Endothelial cell of umbilical vein (primary cell): ENCODE data around the gene PSMB4. TPM values are rescaled to one million over a fixed set of nuclear protein-coding genes. Genes with fewer than 3 reads are reported as not detected.

ENCODE experiments used
- BruUV-seq: library from RNA; stranded (reverse); fragments of 400-500 nt; replicated peaks from 2 replicates; lab custom pipeline; 2021; lab: Mats Ljungman, UMichigan
- CTCF ChIA-PET: fragments of 300-600, 350-600 bp; sonication (Branson Sonifier 250); formaldehyde crosslinking; loops from one replicate; lab custom pipeline; 2021; ENCODE audit warnings: antibody characterized with exemption, inconsistent platforms; lab: Charles Lee
- POLR2A ChIA-PET: fragments of 300-600, 350-600 bp; sonication (Branson Sonifier 250); formaldehyde crosslinking; loops from one replicate; lab custom pipeline; 2021; ENCODE audit warnings: antibody characterized with exemption, inconsistent platforms; lab: Charles Lee
- DNase-seq: peaks from one replicate; pipeline ENCODE4 v3.0.0-alpha.2; 2011; ENCODE audit warnings: low read depth, low spot score
- FAIRE-seq: peaks from 2 replicates; lab custom pipeline; 2011; peaks lifted over from hg19 to GRCh38; lab: Jason Lieb, UNC
- H2AFZ ChIP-seq: 2 replicates; pipeline ENCODE4 v1.6.0; 2012; ENCODE audit warnings: low read depth, low read length, control low read depth, inconsistent platforms
- H3K27ac ChIP-seq: 2 replicates; pipeline ENCODE4 v1.5.1; 2011; ENCODE audit warnings: low read depth, mild to moderate bottlenecking, control low read depth, low read length, moderate library complexity; ENCODE audit not compliant: insufficient read depth
- H3K27me3 ChIP-seq, 2 experiments: 2 replicates each; pipeline versions ENCODE4 v1.6.0 to v1.6.1; 2011; ENCODE audit warnings: low read length in 2 of 2, mixed read lengths in 1 of 2; ENCODE audit not compliant: control insufficient read depth in 2 of 2, insufficient read depth in 2 of 2
- H3K36me3 ChIP-seq, 2 experiments: 2 replicates in 1 of 2; 3 replicates in 1 of 2; pipeline ENCODE4 v1.5.1; 2011; ENCODE audit warnings: low read length in 2 of 2, mild to moderate bottlenecking in 1 of 2, moderate library complexity in 1 of 2; ENCODE audit not compliant: control insufficient read depth in 2 of 2, insufficient read depth in 2 of 2; ENCODE audit errors: extremely low read depth in 1 of 2
- H3K4me1 ChIP-seq: 3 replicates; pipeline ENCODE4 v1.5.1; 2011; ENCODE audit warnings: mild to moderate bottlenecking, low read length; ENCODE audit not compliant: control insufficient read depth, insufficient read depth; ENCODE audit errors: extremely low read depth
- H3K4me2 ChIP-seq: 2 replicates; pipeline ENCODE4 v1.6.1; 2011; ENCODE audit warnings: low read length, control low read depth, mixed read lengths; ENCODE audit not compliant: insufficient read depth
- H3K4me3 ChIP-seq, 3 experiments: fragments of 200-600 bp in 1 of 3; sonication (generic), shearing (Covaris generic) in 1 of 3; replicated peaks in 1 of 3; 2 replicates each; pipeline ENCODE4 v1.5.1; 2011 to 2016; ENCODE audit warnings: control low read depth in 3 of 3, low read length in 3 of 3, mild to moderate bottlenecking in 2 of 3, inconsistent platforms in 1 of 3, low read depth in 1 of 3, moderate library complexity in 1 of 3; ENCODE audit not compliant: insufficient read depth in 1 of 3
- H3K79me2 ChIP-seq: 2 replicates; pipeline ENCODE4 v1.6.0; 2012; ENCODE audit warnings: low read length, inconsistent platforms; ENCODE audit not compliant: control insufficient read depth, insufficient read depth
- H3K9ac ChIP-seq: replicated peaks from 2 replicates; pipeline ENCODE3; 2011; ENCODE audit warnings: low read length, control low read depth; ENCODE audit not compliant: insufficient read depth; ENCODE audit errors: extremely low read depth
- H3K9me1 ChIP-seq: replicated peaks from 3 replicates; pipeline ENCODE4 v1.6.0; 2011; ENCODE audit warnings: mild to moderate bottlenecking, low read length; ENCODE audit not compliant: control insufficient read depth, insufficient read depth; ENCODE audit errors: extremely low read depth
- H3K9me3 ChIP-seq: replicated peaks from 2 replicates; pipeline ENCODE4 v1.5.1; 2012; ENCODE audit warnings: low read length, inconsistent platforms; ENCODE audit not compliant: control insufficient read depth, insufficient read depth
- H4K20me1 ChIP-seq: replicated peaks from 2 replicates; pipeline ENCODE3; 2011; ENCODE audit warnings: mild to moderate bottlenecking, low read length; ENCODE audit not compliant: control insufficient read depth, insufficient read depth; ENCODE audit errors: extremely low read depth
- FOS ChIP-seq: IDR thresholded peaks from 2 replicates; pipeline ENCODE4 v1.6.1; 2011; ENCODE audit warnings: mild to moderate bottlenecking, low read length, moderate library complexity, borderline replicate concordance; ENCODE audit not compliant: insufficient read depth
- GATA2 ChIP-seq: IDR thresholded peaks from 2 replicates; pipeline ENCODE4 v1.7.0; 2011; ENCODE audit warnings: low read depth, mild to moderate bottlenecking, moderate library complexity, mixed read lengths, low read length; ENCODE audit not compliant: insufficient read length, insufficient read depth
- MAX ChIP-seq: IDR thresholded peaks from 2 replicates; pipeline ENCODE4 v1.6.1; 2011; ENCODE audit not compliant: insufficient read depth, insufficient read length
- MYC ChIP-seq: IDR thresholded peaks from one replicate; pipeline ENCODE4 v1.6.1; 2011; ENCODE audit warnings: mild to moderate bottlenecking, low read depth, low read length
- POLR2A ChIP-seq: IDR thresholded peaks from 2 replicates; pipeline ENCODE4 v1.6.1; 2012; ENCODE audit warnings: low read depth, mild to moderate bottlenecking, control low read depth, low read length
- dilution Hi-C: fragments of 300-500 bp; cut with MboI; formaldehyde crosslinking; loops from one replicate; pipeline ENCODE4 v1.15.0; 2019; ENCODE audit warnings: low sequenced_read_pairs; ENCODE audit not compliant: extremely low pct_ligation_motif_present
- intact Hi-C: fragments of 100-400 bp; cut with micrococcal nuclease; formaldehyde crosslinking; loops from one replicate; pipeline ENCODE4 v1.10.0; 2022
- polyA plus RNA-seq, 4 experiments: library from polyadenylated mRNA; depleted of rRNA in 3 of 4; stranded (reverse) in 3 of 4; unstranded in 1 of 4; fragments of >200 nt; gene quantifications; 2 replicates each; pipeline versions ENCODE4 v1.2.1 to v1.2.3, GENCODE V29; 2011 to 2012; ENCODE audit warnings: missing spikeins in 1 of 4
- total RNA-seq: library from RNA; stranded (reverse); gene quantifications from 2 replicates; pipeline ENCODE4 v1.2.3, GENCODE V29; 2021
- TF ChIP-seq, protein P1 (sequence below), 2 donors: IDR thresholded peaks; 1 replicate in 1 of 2; 2 replicates in 1 of 2; pipeline ENCODE4 v1.5.1; 2011; ENCODE audit warnings: low read length in 2 of 2, mild to moderate bottlenecking in 2 of 2, moderate library complexity in 2 of 2, control low read depth in 1 of 2, inconsistent platforms in 1 of 2, low read depth in 1 of 2; ENCODE audit not compliant: insufficient read depth in 1 of 2; ENCODE audit errors: extremely low read depth in 1 of 2

PSMB4 gene
- total and polyA plus RNA-seq, 2 donors (not counting 3 experiments of a cell fraction or from before 2014, with no cell fraction given) = 335 to 835 TPM

- TF ChIP-seq MAX = no peak
- TF ChIP-seq, protein P1, sequence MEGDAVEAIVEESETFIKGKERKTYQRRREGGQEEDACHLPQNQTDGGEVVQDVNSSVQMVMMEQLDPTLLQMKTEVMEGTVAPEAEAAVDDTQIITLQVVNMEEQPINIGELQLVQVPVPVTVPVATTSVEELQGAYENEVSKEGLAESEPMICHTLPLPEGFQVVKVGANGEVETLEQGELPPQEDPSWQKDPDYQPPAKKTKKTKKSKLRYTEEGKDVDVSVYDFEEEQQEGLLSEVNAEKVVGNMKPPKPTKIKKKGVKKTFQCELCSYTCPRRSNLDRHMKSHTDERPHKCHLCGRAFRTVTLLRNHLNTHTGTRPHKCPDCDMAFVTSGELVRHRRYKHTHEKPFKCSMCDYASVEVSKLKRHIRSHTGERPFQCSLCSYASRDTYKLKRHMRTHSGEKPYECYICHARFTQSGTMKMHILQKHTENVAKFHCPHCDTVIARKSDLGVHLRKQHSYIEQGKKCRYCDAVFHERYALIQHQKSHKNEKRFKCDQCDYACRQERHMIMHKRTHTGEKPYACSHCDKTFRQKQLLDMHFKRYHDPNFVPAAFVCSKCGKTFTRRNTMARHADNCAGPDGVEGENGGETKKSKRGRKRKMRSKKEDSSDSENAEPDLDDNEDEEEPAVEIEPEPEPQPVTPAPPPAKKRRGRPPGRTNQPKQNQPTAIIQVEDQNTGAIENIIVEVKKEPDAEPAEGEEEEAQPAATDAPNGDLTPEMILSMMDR (IDR thresholded peaks at IDR 0.05; ENCODE audit: extremely low read depth in 1 of 2, insufficient read depth in 1 of 2, low read depth in 1 of 2, low read length in 2 of 2) = no peak
- no peak for TF ChIP-seq FOS
- TF ChIP-seq MYC = no peak
- no peak for TF ChIP-seq GATA2
- TF ChIP-seq POLR2A = no peak
- FAIRE-seq (no peak), DNase-seq (no peak)
- Histone ChIP-seq H3K4me2 (no peak overlapping the region), H3K9ac (no peak overlapping the region), H2AFZ (no peak overlapping the region), H4K20me1 (no peaks in the 10 kb centered on the region), H3K36me3 (no peaks in the 10 kb centered on the region), H3K9me1 (no peaks in the 10 kb centered on the region), H3K4me3 (no peak overlapping the region), H3K79me2 (no peaks in the 10 kb centered on the region), H3K4me1 (no peaks in the 10 kb centered on the region), H3K27ac (no peak overlapping the region), H3K27me3 (peaks cover 0 to 5% of the 10 kb centered on the region in 2 experiments), H3K9me3 (no peaks in the 10 kb centered on the region)
- intact Hi-C loops (no loop called here), dilution Hi-C loops (no loop called here)
- no TSS peak for BruUV-seq
- ChIA-PET CTCF (interaction anchor here (1.9 to 2.7 kb wide), 3 partner anchors 9 to 44 kb away, joined by 7 to 9 read pairs (median 7); no protein-coding TSS in a partner anchor), POLR2A (interaction anchor here (0.6 kb wide), 1 partner anchor 58 kb away, joined by 4 read pairs; no protein-coding TSS in a partner anchor)
Measured at GRCh38 chr1:151384584-151384983, 14.8 kb upstream of the PSMB4 start.
